Left renal pelvis (tissue), 4 donors: Measurements from ENCODE around the gene POM121. TPM values are rescaled to one million over a fixed set of nuclear protein-coding genes. Genes with fewer than 3 reads are reported as not detected.
"Not testable (repeated sequence)": the region's sequence is repeated elsewhere in the genome, so short reads cannot be mapped to it uniquely, and the experiment has no call there.

Experiments used
- DNase-seq, 4 donors: peaks; one replicate each; pipeline ENCODE4 v3.0.0-alpha.2; 2013; ENCODE audit warnings: low read depth in 4 of 4, low spot score in 3 of 4
- polyA plus RNA-seq, 4 donors: library from polyadenylated mRNA; unstranded; fragments of 120-200 nt; gene quantifications; one replicate each; pipeline ENCODE4 v1.2.1, GENCODE V29; 2013; ENCODE audit not compliant: insufficient read length in 4 of 4

Gene POM121
- polyA plus RNA-seq, 4 donors = 38.0 to 48.6 (median 42.7) TPM

GRCh38 chr7:72948714-72949113 lies 23.8 kb downstream of the POM121 start:
- not testable (repeated sequence) for DNase-seq

- not testable (repeated sequence) for DNase-seq
Observed at GRCh38 chr7:72949276-72949675, 24.4 kb downstream of the POM121 start.

DNA sequence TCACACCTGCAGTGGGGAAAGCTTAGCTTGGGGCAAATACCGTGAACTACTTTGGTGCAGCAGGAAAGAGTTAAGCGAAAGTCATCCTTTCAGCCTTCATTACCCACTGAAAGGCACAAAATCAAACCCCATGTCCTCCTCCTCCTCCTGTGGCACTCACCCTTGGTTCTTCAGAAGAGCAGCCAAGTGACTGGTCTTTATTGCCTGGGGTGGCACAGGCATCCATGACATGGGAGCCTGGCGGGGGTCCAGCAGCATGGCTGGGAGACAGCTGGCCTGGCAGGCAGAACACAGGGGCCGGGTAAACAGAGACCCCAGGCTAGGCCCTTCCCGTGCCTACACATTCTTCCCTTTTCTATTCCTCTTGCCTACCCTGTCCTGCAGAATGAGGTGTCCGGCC lies 24.8 kb downstream of the POM121 start:
- not testable (repeated sequence) for DNase-seq

DNA sequence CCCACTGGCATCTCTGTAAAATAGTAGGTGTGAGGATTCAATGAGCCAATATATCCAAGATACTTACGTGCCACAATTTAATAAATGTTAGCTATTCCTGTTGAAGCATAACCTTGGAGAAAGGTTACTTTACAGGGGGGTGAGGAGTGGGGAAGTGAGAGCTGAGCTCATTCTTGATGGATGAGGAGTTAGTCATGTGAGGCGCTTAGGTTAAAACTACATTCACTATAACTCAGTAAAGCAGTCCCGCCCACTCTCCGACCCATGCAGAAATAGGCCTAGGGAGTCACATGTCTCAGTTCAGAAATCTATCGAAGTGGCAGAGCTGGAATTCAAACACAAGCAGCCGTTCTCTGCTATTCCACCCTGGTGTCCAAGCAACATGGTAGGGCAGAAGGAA lies 25.5 kb downstream of the POM121 start:
- DNase-seq = not testable (repeated sequence)

DNA sequence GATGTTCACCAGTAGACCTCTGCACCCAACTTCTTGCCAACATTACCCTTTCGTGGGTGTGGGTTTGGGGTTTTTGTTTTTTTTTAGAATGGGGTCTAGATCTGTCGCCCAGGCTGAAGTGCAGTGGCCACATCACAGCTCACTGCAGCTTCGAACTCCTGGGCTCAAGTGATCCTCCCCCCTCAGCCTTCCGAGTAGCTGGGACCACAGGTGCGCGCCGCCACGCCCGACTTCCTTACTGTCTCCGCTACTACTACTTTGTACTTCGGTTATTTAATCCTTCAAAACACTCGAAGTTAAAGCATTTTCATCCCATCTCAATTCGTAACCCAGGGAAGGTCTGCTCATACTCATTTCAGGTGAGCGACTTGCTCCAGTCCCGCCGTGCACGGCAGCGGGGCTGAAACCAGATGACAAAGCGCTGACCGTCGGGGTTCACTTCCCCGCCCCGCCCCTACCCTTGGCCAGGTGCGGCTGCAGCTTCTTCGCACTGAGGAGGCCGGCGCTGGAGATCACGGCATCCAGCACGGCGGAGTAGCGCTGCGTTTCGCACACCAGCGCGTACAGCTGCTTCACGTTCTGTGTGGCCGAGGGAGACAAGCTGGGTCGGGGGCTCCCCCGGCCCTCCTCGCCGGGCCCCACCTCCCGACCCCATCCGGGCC lies 29.1 kb downstream of the POM121 start:
- not testable (repeated sequence) for DNase-seq

DNA sequence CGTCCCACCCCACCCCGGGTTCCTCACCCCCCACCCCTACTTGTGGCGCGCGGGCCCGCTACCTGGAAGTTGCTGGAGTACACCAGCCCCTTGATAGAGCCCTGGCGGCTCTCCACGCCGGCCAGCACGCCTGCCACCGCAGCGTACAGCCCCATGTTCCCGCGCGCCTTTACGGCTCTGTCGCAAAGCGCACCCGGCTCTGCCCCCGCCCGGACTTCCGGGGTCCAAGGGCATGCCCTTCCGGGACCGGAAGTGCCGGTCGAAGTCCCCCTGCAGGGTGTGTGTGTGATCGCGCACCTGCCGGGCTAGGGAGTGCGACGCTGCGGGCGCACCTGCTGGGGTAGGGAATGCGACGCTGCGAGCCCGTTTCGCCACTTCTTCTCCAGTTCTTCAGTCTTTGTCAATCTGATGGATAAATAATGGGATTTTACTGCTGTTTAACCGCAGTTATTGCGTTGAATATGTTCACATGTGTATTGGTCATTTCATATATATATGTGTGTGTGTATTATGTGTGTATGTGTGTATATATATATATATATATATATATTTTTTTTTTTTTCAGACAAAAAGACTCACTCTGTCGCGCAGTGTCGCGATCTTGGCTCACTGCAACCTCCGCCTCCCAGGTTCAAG lies 29.8 kb downstream of the POM121 start:
- DNase-seq = not testable (repeated sequence)

- DNase-seq = not testable (repeated sequence)
Observed at GRCh38 chr7:72960029-72960428, 35.1 kb downstream of the POM121 start.

DNA sequence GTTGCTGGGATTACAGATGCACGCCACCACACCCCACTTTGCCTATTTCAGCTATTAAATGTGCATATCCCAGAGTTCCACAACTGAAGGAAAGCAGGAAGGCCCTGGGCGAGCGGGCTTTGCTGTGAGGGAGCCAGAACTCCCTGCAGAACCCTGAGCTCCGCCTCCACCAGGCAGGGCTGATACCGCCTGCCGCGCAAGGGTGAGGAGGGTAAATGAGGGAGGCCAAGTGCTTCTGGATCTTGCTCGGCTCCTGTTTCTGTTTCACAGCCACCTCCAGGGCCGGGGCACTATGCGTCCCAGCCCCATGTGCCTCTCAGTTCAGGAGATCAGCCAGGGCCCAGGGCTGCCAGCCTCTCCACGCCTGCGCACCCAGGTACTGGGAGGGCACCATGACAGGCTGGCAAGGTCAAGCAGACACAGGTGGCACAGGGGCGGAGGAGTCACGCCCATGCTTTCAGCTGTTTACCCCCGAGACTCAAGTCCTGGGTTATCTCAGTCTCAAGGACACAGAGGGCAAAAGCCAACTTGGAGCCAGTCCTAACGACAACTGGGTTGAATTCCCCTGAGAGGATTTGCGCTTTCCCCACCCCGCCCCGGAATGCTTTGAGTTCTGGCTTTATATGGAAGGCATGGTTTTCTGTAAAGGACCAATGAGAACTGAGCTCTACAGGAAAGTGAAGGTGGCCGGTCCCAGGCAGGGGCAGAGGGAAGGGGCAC lies 35.9 kb downstream of the POM121 start:
- not testable (repeated sequence) for DNase-seq

- DNase-seq = not testable (repeated sequence)
Observed at GRCh38 chr7:72961346-72961650, 36.4 kb downstream of the POM121 start.

DNA sequence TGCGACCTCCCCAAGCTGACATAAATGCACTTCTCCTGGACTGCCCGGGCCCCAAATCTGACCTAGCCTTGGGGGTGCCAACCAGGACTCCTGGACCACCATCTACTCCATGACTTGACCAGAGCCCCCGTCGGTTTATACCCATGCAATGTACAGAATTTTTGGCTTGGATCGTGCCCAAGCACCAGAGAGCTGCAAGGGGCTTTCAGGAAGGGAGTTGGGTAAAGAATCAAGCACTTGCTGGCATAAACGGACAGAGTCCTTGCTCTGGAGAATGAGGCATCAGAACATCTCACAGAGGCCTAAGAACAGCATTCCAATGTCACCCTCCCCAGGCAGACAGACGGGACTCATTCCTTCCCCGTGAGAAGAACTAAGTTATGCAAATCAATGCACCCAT lies 38.2 kb downstream of the POM121 start:
- DNase-seq = not testable (repeated sequence)

DNA sequence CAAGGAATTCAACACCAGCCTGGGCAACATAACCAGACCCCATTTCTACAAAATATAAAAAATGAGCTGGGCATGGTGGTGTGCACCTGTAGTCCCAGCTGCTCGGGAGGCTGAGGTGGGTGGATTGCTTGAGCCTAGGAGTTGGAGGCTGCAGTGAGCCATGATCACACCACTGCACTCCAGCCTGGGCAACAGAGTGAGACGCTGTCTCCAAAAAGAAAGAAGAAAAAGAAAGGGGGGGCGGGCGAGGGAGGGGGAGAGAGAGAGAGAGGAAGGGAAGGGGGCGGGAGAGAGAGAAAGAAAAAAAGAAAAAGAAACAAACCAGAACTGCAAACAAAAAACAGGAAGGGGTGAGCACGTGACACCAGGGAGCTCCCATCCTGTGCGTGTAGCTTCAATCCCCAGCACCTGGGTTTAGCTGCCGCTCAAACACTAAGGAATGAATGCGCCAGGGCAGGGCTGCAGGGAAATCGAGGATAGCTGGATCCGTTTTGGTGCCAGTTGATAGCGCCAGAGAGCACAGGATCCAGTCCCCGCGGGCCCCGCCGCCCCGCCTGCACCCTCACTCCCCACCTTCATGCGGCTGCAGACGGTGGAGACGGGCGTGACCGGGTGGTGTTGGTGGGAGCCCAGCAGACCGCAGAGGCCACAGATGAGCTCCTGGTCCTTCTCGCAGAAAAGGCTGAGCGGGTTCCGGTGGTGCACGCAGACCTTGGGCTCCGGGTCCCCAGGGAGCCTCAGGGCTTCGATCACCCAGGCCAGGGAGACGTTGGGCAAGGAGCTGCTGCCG lies 40.5 kb downstream of the POM121 start:
- not testable (repeated sequence) for DNase-seq

GRCh38 chr7:72966892-72967291 lies 42.0 kb downstream of the POM121 start:
- DNase-seq = not testable (repeated sequence)

DNA sequence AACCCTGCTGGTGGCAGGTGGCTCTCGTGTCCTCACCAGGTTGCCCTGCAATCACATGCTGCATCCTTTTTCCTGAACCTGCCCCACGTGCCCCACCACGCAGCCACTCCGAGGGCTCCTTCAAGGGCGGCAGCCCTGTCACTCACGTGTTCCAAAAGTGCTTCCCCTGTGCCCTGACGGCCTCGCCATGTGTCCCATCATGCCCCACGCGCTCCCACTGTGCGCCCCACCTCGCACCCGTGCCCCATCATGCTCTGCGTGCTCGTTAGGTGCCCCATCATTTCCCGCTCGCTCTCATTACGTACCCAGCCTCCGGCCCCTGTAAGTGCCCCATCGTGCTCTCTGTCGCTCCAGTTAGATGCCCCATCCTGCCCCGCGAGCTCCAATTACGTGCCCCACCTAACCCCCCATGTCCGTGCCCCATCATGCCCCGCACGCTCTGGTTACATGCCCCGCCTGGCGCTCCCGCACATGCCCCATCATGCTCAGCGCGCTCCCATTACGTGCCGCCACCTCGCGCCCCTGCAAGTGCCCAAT lies 44.2 kb downstream of the POM121 start, which contains the start of gene TRIM74:
Gene TRIM74 (minus strand): TSS at position 487 of the 537 bp plus-strand sequence. CDS start 3,309 bp downstream, outside the sequence.
- DNase-seq = not testable (repeated sequence)

GRCh38 chr7:72969688-72970087 lies 44.8 kb downstream of the POM121 start:
- DNase-seq = not testable (repeated sequence)

- DNase-seq = not testable (repeated sequence)
Observed at GRCh38 chr7:72971505-72971904, 46.6 kb downstream of the POM121 start.

DNA sequence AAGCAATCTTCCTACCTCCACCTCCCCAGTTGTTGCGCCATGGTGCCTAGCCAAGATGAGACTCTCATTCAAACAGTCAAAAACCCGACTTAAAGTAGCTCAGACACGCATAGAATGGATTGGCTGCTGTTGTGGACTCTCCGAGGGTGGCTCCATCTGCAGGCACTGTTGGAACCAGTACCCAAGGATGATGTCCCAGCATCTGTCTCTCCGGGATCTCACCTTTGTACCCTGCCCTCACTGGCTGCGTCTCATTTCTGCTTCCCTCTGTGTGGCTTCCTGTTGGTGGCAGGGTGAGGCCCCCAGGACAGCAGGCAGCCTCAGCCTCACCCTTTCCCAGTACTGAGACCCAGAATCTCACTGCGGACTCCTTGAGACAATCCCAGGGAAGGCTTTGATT lies 49.9 kb downstream of the POM121 start:
- not testable (repeated sequence) for DNase-seq

DNA sequence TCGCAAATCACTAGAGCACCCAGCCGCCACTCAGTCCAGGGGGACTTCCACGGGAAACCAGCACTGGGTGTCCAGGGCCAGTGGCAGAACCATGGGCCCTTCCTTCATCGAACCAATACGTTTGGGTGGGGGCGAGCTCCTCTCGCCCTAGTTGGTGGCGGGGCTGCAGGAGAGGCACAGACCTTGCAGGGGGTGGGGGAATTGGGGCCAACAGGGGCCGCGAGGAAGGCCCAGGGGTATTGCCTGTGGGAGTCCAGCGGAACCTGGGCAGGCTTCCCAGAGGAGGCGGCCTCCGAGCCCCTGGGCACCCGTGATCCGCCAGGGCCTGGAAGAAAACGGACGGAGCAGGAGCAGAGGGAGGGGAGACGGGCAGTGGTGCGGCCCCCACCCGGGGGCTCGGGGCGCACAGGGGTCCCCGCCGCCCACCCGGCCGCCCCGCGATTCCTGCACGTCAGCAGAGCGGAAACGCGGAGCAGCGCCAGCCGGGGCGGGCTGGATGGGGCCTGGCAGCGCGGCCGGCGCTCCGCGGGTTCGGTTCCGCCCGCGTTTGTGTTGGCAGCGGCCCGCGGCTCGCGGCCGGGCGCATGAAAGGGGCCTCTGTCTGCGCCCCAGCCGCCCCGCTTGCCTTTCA lies 50.9 kb downstream of the POM121 start:
- not testable (repeated sequence) for DNase-seq

GRCh38 chr7:72976434-72976833 lies 51.5 kb downstream of the POM121 start:
- DNase-seq = not testable (repeated sequence)

GRCh38 chr7:72980382-72980781 lies 55.5 kb downstream of the POM121 start:
- DNase-seq = not testable (repeated sequence)

- not testable (repeated sequence) for DNase-seq
Observed at GRCh38 chr7:72982084-72982483, 57.2 kb downstream of the POM121 start.
